Measurements from ENCODE around the gene PSORS1C2. TPM values are rescaled to one million over a fixed set of nuclear protein-coding genes. Genes with fewer than 3 reads are reported as not detected.

The PSORS1C2 gene
- total RNA-seq, 3 donors from 2014 or later: not detected

DNA sequence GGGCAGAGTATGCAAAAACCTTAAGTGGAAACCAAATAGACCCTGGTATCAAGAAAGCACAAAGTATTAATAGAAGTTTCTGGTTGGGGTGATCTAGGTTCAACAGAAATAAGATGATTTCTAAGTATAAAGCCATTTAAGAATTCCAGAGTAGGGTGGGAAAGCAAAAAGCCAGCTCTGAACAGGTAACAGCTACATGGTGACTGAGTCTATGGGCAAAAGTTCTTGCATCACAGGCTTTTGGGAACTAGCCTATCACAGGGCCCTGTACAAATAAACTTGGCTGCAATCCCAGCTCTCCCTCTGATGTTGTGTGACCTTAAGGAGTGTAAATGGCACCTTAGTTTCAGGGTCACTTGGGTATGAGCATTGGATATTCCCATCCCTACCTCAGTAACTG is 25.1 kb upstream of the PSORS1C2 start:
- Histone ChIP-seq H3K27me3 (no peaks in the 10 kb centered on the region), H3K36me3 (no peaks in the 10 kb centered on the region), H3K4me1 (peaks cover 0 to 4% of the 10 kb centered on the region in 2 donors), H3K4me3 (no peak overlapping the region), H3K27ac (no peak overlapping the region), H3K9me3 (no peaks in the 10 kb centered on the region)
- TF ChIP-seq POLR2A (IDR thresholded peaks at IDR 0.05) (no peak), POLR2AphosphoS5 (IDR thresholded peaks at IDR 0.05) (no peak)
- TF ChIP-seq, protein P1, sequence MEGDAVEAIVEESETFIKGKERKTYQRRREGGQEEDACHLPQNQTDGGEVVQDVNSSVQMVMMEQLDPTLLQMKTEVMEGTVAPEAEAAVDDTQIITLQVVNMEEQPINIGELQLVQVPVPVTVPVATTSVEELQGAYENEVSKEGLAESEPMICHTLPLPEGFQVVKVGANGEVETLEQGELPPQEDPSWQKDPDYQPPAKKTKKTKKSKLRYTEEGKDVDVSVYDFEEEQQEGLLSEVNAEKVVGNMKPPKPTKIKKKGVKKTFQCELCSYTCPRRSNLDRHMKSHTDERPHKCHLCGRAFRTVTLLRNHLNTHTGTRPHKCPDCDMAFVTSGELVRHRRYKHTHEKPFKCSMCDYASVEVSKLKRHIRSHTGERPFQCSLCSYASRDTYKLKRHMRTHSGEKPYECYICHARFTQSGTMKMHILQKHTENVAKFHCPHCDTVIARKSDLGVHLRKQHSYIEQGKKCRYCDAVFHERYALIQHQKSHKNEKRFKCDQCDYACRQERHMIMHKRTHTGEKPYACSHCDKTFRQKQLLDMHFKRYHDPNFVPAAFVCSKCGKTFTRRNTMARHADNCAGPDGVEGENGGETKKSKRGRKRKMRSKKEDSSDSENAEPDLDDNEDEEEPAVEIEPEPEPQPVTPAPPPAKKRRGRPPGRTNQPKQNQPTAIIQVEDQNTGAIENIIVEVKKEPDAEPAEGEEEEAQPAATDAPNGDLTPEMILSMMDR (IDR thresholded peaks at IDR 0.05): no peak
- intact Hi-C loops (cut with DNase I; ENCODE audit: low total_unique reads): no loop called here
- no peak for DNase-seq (ENCODE audit: low spot score in 2 of 2)

DNA sequence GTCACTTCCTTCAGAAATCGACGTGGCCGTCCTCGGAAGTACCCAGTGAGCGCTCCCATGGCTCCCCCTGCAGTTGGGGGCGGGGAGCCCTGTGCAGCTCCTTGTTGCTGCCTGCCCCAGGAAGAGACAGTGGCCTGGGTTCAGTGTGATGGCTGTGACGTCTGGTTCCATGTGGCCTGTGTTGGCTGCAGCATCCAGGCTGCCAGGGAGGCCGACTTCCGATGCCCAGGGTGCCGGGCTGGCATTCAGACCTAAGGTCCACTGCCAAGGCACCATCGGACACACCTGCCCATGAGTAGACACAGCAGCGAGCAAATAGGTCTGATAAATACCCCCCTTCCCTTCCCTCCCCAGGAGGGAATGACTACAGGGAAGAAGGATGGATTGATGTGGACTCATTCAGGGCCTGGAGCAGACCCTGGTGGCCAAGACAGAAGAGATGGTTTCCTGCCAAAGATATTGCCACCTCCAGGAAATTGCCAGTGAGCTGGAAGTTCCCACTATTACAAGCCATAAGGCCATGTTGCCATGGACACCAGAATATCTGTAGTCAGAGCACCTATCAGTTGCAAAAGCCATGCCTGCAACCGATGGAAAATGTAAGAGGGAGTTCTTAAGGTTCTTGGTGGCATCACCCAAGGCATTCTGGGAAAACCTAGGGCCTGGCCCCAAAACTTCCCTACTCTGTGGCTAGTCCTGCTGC is 23.7 kb upstream of the PSORS1C2 start:
- DNase-seq (ENCODE audit: low spot score in 2 of 2): no peak
- Histone ChIP-seq H3K27me3 (no peaks in the 10 kb centered on the region), H3K36me3 (no peaks in the 10 kb centered on the region), H3K4me1 (peaks cover 0 to 5% of the 10 kb centered on the region in 2 donors), H3K27ac (no peak overlapping the region), H3K9me3 (no peaks in the 10 kb centered on the region), H3K4me3 (no peak overlapping the region)
- intact Hi-C loops (cut with DNase I; ENCODE audit: low total_unique reads): no loop called here
- no peak for TF ChIP-seq POLR2AphosphoS5 (IDR thresholded peaks at IDR 0.05)
- no peak for TF ChIP-seq POLR2A (IDR thresholded peaks at IDR 0.05)

DNA sequence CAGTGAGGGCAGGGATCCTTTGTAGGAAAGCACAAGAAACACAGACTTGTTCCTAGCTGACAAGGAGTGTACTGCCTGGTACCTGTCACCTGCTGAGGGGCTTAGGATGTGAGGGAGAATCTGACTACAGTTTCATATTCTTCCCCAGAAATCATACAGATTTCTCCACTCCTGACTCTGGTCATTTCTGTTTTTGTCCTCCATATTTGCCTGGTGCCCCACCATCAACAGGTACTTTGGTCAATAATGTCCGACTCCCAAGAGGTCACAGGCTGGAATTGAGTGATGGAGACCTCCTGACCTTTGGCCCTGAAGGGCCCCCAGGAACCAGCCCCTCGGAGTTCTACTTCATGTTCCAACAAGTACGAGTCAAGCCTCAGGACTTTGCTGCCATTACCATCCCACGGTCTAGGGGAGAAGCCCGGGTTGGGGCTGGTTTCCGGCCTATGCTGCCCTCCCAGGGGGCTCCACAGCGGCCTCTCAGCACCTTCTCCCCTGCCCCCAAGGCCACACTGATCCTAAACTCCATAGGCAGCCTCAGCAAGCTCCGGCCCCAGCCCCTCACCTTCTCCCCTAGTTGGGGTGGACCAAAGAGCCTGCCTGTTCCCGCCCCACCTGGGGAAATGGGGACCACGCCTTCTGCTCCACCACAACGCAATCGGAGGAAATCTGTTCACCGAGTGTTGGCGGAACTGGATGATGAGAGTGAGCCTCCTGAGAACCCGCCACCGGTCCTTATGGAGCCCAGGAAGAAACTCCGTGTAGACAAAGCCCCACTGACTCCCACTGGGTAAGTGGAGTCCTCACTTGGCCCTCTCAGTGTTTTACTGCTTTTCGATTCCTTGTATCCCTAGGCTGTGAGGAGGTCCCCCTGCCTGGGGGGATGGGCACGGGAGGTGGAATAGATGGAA is 22.6 kb upstream of the PSORS1C2 start:
- DNase-seq (ENCODE audit: low spot score in 2 of 2): no peak
- TF ChIP-seq POLR2A (IDR thresholded peaks at IDR 0.05) (no peak), POLR2AphosphoS5 (IDR thresholded peaks at IDR 0.05) (no peak)
- TF ChIP-seq, protein P1 (IDR thresholded peaks at IDR 0.05): no peak
- Histone ChIP-seq H3K4me3 (no peak overlapping the region), H3K9me3 (no peaks in the 10 kb centered on the region), H3K4me1 (peaks cover 0 to 10% of the 10 kb centered on the region in 2 donors), H3K27ac (no peak overlapping the region), H3K27me3 (no peaks in the 10 kb centered on the region), H3K36me3 (no peaks in the 10 kb centered on the region)
- intact Hi-C loops (cut with DNase I; ENCODE audit: low total_unique reads): no loop called here

GRCh38 chr6:31158863-31159855 is 20.3 kb upstream of the PSORS1C2 start:
- Histone ChIP-seq H3K9me3 (no peaks in the 10 kb centered on the region), H3K36me3 (no peaks in the 10 kb centered on the region), H3K4me3 (peak overlapping the region; percentile 57 to 85 (median 72)), H3K27ac (peak overlapping the region in 1 of 2 donors; percentile 88), H3K27me3 (no peaks in the 10 kb centered on the region), H3K4me1 (peaks cover 0 to 10% of the 10 kb centered on the region in 2 donors)
- no peak for DNase-seq (ENCODE audit: low spot score in 2 of 2)
- intact Hi-C loops (cut with DNase I; ENCODE audit: low total_unique reads): no loop called here
- TF ChIP-seq, protein P1 (IDR thresholded peaks at IDR 0.05): no peak
- TF ChIP-seq POLR2AphosphoS5 (IDR thresholded peaks at IDR 0.05): no peak
- TF ChIP-seq POLR2A (IDR thresholded peaks at IDR 0.05): no peak

Data from breast epithelium (tissue), 4 donors.